ENCODE results near the gene MMEL1.

DNA sequence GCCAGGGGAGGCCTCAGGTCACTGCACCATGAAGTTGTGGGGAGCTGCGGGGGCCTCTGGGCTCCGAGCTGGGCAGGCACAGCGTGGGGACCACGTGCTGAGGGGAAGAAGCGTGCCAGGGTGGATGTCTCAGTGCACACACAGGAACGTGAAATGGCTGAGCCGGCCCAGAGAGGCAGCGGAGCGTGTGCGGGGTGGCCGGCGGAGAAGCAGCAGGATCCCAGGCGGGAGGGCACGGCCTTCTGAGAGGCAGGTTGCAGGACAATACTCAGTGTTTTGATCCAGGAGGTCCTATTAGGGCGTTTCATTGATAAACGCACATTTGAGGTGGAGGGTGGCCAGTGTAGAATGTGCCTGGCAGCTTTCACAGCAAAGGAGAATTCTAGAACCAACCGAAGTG lies 63.8 kb downstream of the MMEL1 start:
- no peak for TF ChIP-seq EZH2 (IDR thresholded peaks at IDR 0.05; ENCODE audit: low read length, missing control alignments)
- TF ChIP-seq CTCF (conservative IDR thresholded peaks at IDR 0.05 in 1 of 2, IDR thresholded peaks at IDR 0.05 in 1 of 2; ENCODE audit: low read depth in 1 of 2, low read length in 2 of 2), result no peak

All from fibroblast of lung (primary cell).